HG03135 (cell line): ENCODE data around the gene CRB2.

Experiments
- ATAC-seq: cut with Tn5 transposase; IDR thresholded peaks from one replicate; pipeline ENCODE4 v1.9.1; 2021; ENCODE audit warnings: mild to moderate bottlenecking, moderate library complexity; ENCODE audit not compliant: unreplicated experiment

Gene CRB2

DNA sequence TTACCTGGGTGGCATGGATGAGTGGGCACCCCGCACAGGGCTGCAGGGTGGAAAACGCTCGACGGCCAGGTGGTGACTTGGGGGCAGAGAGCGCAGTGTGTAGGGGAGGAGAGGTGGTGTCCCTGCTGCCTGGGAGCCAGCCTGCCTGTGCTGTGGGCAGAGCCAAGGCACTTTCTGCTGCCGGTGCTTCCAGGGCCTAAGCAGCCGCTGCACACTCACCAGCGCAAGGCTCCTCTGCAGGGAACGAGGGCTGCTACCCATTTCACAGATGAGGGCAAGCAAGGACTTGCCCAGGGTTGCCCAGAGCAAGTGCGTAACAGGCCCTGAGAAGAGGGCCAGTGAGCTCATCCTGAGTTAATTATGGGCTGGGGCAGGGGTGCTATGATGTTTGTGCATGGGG, 62.5 kb downstream of the CRB2 start:
- no peak for ATAC-seq

DNA sequence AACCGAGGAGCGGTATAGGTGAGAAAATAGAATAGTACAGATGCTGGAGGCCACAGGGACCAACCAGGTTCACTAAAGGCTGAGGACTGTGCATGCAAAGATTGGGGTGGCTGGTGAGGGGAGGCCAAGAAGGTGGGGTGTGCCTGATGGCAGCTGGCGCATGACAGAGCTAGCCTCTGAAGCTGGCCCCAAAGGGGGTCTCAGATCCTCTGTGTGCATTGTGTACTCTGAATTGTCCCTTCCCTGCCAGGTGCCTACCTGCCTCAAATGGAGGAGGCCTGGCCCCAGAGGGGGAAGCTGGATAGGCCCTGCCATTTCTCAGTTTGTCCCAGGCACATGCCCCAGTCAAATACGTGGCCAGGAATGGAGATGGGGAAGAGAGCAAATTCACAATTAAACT, 63.1 kb downstream of the CRB2 start:
- ATAC-seq, result no peak

DNA sequence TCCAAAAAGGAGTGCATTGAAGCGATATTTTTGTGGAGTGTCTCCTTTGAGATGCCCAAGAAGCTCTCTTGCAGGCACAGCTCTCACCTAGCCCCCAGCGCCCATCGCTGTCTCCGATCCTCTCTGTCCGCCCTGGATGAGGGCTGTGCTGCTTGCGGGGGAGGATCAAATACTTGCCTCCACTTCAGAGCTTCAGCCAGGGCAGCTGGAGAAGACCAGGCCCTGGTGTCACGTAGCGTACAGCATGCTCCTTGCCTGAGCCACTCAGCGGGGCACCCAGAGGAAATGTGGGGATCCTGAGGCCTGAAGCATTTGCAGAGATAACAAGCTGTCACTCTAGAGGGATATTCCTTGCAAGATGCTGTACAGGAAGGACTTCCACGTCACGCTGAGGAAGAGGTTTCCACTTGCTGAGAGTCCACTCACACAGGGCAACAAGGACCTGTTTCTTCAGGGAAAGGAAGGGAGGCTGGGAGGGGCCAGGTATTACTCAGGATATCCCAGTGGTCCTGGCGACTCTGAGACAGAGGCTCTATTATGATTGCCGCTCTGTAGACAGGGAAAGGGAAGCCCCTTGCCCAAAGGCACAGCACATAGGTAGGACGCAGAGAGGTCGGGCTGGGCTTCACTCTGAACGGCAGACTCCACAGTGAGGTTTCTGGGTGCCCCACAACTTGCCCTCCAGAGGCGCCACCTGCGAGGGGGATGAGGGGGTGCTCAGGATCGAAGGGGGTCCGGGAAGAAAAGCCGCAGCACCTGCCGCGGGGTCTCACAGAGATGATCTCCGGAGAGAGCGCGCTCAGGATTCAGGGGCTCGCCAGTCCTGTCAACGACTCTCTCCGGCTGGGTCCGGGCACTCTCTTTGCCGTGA, 64.0 kb downstream of the CRB2 start:
- no peak for ATAC-seq

DNA sequence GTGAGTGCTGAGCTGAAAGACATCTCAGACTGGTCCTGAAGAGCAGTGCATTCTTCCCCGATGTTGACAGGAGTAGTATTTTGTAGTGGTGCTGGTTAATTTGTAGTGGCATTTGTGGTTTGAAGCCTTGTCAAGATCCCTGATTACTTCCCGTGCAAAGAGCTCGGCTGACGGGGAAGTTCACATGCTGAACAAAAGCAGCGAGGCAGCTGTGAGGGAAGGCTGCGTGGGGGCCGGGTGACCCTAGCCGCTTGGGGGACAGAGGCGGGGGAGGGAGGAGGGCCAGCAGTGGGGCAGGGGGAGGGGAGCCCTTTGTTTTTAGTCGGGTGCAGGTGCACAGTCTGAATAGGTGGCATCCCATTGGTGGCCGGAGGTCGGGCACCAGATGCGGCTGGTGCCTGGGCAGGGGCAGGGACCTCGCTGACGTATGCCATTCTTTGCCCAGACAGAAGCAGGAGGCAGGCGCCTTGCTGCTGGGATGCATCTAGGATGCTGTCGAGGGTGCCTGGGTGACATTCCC, 64.7 kb downstream of the CRB2 start:
- ATAC-seq, result no peak

DNA sequence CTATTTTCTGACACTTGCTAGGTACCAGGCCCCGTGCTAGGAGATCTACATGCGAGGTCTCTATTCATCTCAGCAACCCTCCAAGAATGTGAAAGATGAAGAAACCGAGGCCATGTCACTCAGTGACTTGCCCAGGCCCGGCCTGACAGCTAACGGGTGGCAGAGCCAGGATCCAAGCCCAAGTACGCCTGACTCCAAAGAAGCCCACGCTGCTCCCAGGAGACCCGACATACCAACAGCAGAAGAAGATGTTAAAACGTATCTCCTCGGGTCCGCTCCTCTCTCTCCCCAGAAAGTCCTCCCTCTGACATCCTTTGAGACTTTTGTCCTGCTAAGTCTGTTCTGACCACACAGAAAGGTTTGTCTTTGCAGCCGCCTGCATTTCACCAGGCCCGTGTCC, 65.2 kb downstream of the CRB2 start:
- ATAC-seq, result no peak

DNA sequence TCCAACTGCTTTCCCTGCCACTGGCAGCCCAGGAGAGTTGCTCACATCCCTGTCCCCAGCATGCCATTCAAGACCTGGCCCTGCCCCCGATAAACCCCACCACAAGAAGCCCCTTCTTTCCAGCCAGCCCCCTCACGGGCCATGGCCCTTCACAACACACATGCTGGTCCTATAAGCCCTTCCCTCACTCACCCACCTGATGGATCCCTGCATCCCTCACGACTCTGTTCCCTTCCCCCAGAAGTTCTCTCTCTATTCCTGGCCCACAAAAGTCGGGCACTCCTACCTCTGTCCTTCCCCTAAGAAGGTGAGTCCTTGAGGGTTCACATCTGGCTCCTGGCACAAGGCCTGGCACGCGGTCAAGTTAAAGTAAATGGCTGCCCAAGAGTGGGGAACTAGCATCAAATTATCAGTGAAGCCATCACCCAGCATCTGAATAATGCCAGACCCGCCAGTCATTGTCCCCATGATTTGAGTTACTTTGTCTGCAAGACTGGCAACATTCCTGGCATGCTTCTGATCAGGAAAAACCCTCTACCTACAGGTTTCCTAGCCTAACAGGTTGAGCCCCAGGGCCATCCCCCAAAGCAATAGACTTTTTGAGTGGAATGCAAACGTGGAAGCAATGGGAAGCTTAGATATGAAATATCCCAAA, 65.9 kb downstream of the CRB2 start:
- no peak for ATAC-seq

DNA sequence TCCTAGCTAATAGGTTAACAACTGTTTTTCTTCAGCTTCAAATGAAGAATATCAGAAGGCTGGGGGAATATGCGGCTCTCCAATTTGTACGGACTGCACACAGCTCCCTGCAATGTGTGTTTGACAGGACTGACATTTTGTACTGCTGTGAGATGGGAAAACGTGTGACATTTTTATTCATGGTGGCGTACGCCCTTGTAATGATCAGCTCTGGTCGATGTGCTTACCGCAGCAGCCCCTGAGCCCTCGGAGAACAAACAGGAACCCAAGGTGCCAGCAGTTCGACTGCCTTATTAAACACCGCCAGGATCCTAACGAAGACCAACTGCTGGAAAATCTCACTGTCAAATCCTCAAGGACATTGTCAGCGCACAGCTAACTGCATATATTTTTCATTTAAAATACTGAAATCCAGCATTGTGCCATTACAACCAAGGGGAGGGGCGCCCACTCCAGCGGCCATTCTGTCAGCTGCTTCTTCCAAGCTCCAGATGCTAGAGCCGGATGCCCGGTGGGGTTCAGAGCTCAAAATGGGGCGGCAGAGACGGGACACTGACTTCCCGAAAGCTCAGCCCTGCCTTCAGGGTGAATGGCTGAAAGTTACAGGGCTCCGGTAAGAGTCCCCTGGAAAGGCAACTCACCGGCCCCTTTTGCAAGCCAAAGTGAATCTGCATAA, 66.8 kb downstream of the CRB2 start:
- ATAC-seq, result no peak

DNA sequence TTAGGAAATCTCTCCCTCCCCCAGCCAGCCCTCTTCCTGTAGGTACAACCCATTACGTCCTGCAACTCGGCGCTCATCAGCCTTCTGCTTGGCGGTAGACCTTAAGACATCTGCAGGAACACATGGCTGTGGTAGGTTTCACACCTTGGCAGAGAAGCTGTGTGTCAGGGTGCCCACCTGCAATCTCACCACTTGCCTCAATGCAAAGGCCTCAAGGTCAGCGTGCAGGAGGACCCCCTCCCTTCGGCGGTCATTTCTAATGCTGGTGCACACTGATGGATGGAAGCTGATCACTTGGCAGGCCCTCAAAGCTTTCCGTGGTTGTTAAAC, 67.3 kb downstream of the CRB2 start:
- ATAC-seq, result no peak

DNA sequence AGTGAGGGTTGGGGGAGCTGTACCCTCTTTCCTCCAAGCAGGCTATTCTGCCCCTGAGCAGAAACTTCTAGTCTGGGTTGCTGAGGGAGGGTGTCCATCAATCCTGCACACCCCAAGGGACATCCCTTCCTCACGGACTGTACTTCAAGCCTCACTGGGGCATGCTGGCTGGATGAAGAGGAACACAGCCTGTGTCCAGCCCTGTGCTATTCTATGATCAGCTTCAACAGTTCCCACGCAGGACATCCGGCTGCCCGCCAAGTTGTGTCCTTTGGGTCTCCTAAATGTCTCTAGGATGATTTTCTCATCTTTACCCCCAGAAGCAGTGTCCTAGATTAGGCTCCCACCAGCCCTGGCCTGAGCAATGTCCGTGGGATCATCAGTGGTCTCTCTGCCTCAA, 68.1 kb downstream of the CRB2 start:
- no peak for ATAC-seq

DNA sequence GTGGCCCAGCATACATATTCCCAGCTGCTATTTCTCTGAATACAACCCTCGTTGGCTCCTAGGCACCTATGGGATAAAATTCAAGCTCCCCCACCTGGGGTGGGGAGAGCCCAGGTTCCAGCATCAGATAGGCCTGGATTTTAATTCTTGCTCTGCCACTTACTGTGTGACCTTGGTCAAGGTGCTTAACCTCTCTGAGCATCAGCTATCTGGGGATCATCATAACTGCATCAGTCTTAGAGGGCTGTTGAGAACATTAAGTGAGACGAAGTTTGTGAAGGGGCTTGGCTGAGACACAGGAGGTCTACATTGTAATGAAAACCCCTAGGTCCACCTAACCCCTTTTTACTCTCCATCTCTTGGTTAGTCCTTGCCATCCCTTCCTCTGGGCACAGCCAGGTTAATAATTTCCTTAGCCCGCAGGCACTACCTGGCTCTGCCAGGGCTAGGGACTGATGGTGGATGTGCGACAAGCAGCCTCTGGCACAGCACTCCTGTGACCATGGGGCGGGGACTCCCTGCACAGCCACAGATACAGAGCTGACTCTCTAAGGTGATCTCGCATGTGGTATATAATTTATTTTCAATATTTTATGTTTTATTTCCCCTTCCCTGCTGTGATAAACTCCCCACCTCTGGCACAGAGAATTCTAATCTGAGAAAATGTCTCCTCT, 68.7 kb downstream of the CRB2 start:
- ATAC-seq, result no peak

DNA sequence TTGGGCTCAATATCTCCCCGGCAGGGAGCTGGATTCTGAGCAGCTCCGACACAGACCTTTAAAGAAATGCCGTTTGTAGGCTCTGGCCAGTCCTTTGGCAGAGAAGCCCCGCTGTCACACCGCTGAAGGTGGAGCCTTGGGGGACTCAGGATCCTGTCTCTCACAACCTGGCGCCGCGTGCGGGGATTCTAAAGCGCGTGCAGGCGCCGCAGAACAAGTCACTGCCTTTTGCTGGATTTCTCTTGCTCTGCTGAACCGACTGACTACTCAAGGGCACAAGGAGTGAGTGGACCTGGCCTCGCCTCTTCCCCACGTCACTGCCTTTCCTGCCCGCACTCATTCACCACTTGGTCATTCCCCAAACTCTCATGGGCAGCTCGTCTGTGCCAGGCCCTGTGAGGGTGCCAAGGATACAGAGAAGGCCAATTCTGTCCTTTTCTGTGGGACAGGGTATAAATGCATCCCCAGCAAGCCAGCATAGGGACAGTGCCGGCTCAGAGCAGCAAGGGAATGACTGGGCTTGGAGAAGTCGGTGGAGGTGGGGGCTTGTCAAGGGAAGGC, 69.3 kb downstream of the CRB2 start:
- no peak for ATAC-seq

DNA sequence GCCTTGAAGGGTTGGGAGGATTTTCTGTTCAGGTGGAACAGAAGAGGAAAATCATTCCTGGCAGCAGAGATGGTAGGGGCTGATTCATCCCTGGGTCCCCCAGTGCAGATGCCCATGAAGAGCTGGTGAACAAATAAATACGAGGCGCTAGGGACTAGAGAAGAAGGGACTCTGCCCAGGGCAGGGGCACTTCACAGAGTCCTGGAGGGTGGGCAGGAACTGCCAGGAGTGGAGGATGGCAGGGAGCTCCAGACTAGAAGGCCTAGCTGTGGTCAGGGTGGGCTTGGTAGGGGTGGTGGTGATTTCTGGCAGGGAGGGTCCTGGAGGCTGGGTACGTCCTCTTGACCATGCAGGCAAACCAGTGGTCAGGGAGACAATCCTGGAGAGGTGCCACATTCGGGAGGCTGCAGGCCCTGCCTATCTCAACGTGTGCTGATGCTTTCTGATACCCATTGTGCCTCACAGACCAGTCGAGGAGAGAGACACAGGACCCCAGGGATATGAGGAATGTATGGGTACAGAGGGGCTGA, 69.9 kb downstream of the CRB2 start:
- no peak for ATAC-seq

DNA sequence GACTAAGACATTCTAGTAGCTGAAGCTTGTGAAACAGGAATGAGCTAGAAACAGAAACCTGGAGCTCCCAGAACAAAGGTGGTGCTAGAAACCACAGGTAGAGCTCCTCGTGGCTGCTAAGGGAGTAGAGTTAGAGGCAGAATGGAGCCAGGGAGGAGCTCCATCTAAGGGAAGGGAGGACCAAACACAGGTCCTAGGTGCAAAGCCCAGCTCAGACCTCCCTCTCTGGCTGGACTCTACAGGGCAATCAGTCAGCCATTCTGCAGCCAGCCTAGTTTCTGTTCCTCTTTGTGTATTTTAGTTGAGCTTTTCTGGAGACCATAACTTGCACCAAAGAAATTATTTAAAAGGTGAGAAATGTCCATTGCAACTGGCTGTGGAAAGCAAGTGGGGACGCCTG, 70.4 kb downstream of the CRB2 start:
- ATAC-seq, result no peak
